Heart left ventricle (tissue), 16 donors: ENCODE measurements around the gene WFDC9. TPM values are rescaled to one million over a fixed set of nuclear protein-coding genes. Genes with fewer than 3 reads are reported as not detected.

Source experiments
- ATAC-seq, 4 donors: fragments of 200-7000 bp; cut with Tn5 transposase; one replicate each; pipeline ENCODE4 v1.9.1; 2020 to 2022; ENCODE audit warnings: moderate library complexity in 4 of 4, mild to moderate bottlenecking in 3 of 4, moderate number of reproducible peaks in 1 of 4
- DNase-seq, 5 donors: peaks; one replicate each; pipeline ENCODE4 v3.0.0-alpha.2; 2020
- H3K27ac ChIP-seq, 12 donors: fragments of 200-600 bp; sonication (generic) in 4 of 12; one replicate each; pipeline versions ENCODE4 v1.5.0 to v1.8.0; 2016 to 2022; ENCODE audit warnings: mild to moderate bottlenecking in 2 of 12
- H3K27me3 ChIP-seq, 9 donors: fragments of 200-600 bp; sonication (generic) in 2 of 9; one replicate each; pipeline versions ENCODE4 v1.5.1 to v1.8.0; 2016 to 2022; ENCODE audit warnings: mild to moderate bottlenecking in 3 of 9
- H3K36me3 ChIP-seq, 9 donors: fragments of 200-600 bp; sonication (generic) in 2 of 9; one replicate each; pipeline versions ENCODE4 v1.5.0 to v1.8.0; 2018 to 2022; ENCODE audit warnings: mild to moderate bottlenecking in 2 of 9
- H3K4me1 ChIP-seq, 12 donors: fragments of 200-600 bp; sonication (generic) in 4 of 12; one replicate each; pipeline versions ENCODE4 v1.5.0 to v1.8.0; 2016 to 2022; ENCODE audit warnings: mild to moderate bottlenecking in 3 of 12
- H3K4me3 ChIP-seq, 12 donors: fragments of 200-600 bp; sonication (generic) in 4 of 12; one replicate each; pipeline versions ENCODE4 v1.5.0 to v1.8.0; 2017 to 2022; ENCODE audit warnings: mild to moderate bottlenecking in 9 of 12, moderate library complexity in 4 of 12
- H3K9me3 ChIP-seq, 12 donors: fragments of 200-600 bp; sonication (generic) in 4 of 12; one replicate each; pipeline versions ENCODE4 v1.5.0 to v1.8.0; 2016 to 2022; ENCODE audit warnings: mild to moderate bottlenecking in 1 of 12
- POLR2A ChIP-seq, 2 donors: fragments of 450-650 bp; IDR thresholded peaks; one replicate each; pipeline ENCODE4 v1.6.1; 2017; ENCODE audit warnings: antibody characterized with exemption in 2 of 2, mild to moderate bottlenecking in 2 of 2, moderate library complexity in 2 of 2
- WGBS, 4 donors: extraction: QIAGEN DNeasy Blood & Tissue Kit in 2 of 4; methylation state at CpG; one replicate each; pipeline versions ENCODE4 v1.1.5 to v1.1.7; 2013 to 2018; 5-methylcytosine and 5-hydroxymethylcytosine counted together
- intact Hi-C, 10 donors: fragments of 100-400 bp; cut with DNase I; formaldehyde crosslinking; loops; one replicate each; pipeline versions ENCODE4 v1.11.1 to v1.14.2; 2022
- polyA plus RNA-seq, 2 donors: library from polyadenylated mRNA; stranded (reverse); fragments of 200-250 nt; gene quantifications; one replicate each; pipeline ENCODE4 v1.2.3, GENCODE V29; 2013
- total RNA-seq, 9 donors: library from RNA; depleted of rRNA in 2 of 9; stranded (reverse); fragments of >200 nt in 2 of 9; fragmentation: NEBNext Ultra II Directional in 3 of 9; extraction: Animal tissue kit (Norgen Biotek cat#: 25700) in 3 of 9; gene quantifications; one replicate each; pipeline versions ENCODE4 v1.1.0 to v1.2.4, GENCODE V29; 2016 to 2023
- TF ChIP-seq, protein P1 (sequence below), 12 donors: fragments of 200-600 bp; sonication (generic) in 4 of 12; IDR thresholded peaks; one replicate each; pipeline versions ENCODE4 v1.5.0 to v1.8.0; 2018 to 2022; ENCODE audit warnings: antibody characterized with exemption in 12 of 12, mild to moderate bottlenecking in 5 of 12
- donor health status: ischemic (EF 13 %, LVEDD 7.1; RV severe dilation, severe dysfunction).
- donor health status: healthy with polysubstance abuse.
- donor health status: DM: no; HTN: yes; CAD: no.
- donor health status: DM: no; HTN: no; CAD: no.
- donor health status: ischemic (EF 25% LVEDD 6.9; RV normal size, moderate dysfunction).
- donor health status: ischemic (EF 25% LVEDD 5.7; RV mildly dilated, moderate dysfunction).
- donor health status: healthy.
- donor health status: DM: yes; HTN: yes; CAD: no.
- donor health status: ischemic (EF 35%, LVEDD 5.7; RV mildly dilated, moderate dysfunction).
- donor health status: nonischemic (EF 11% LVEDD 7.7; RV severe dilation, severe dysfunction).
- donor health status: DM: yes; HTN: yes; CAD: no.
- donor health status: PGD.
- donor health status: ischemic (EF 29% LVEDD 5.4; RV normal size, mild dysfunction).
- donor health status: nonischemic (EF 23%, LVEDD 6.1; RV moderate dilation, normal function).

WFDC9 gene
- total and polyA plus RNA-seq, 11 donors, result not detected

GRCh38 chr20:45626540-45626939, 4.5 kb downstream of the WFDC9 start:
- intact Hi-C loops, result no loop called here
- DNase-seq (no peak), ATAC-seq (no peak)
- Histone ChIP-seq H3K36me3 (no peaks in the 10 kb centered on the region), H3K27ac (no peak overlapping the region), H3K4me1 (peaks cover 0 to 4% (median 0%) of the 10 kb centered on the region in 12 donors), H3K27me3 (peaks cover 0 to 12% (median 0%) of the 10 kb centered on the region in 9 donors), H3K9me3 (peaks cover 0 to 6% (median 0%) of the 10 kb centered on the region in 12 donors), H3K4me3 (no peak overlapping the region)
- TF ChIP-seq, protein P1, sequence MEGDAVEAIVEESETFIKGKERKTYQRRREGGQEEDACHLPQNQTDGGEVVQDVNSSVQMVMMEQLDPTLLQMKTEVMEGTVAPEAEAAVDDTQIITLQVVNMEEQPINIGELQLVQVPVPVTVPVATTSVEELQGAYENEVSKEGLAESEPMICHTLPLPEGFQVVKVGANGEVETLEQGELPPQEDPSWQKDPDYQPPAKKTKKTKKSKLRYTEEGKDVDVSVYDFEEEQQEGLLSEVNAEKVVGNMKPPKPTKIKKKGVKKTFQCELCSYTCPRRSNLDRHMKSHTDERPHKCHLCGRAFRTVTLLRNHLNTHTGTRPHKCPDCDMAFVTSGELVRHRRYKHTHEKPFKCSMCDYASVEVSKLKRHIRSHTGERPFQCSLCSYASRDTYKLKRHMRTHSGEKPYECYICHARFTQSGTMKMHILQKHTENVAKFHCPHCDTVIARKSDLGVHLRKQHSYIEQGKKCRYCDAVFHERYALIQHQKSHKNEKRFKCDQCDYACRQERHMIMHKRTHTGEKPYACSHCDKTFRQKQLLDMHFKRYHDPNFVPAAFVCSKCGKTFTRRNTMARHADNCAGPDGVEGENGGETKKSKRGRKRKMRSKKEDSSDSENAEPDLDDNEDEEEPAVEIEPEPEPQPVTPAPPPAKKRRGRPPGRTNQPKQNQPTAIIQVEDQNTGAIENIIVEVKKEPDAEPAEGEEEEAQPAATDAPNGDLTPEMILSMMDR (IDR thresholded peaks at IDR 0.05), result no peak
- 58 to 70% (median 69%) methylated on average over 2 of the region's 2 CpGs for WGBS, 4 donors

GRCh38 chr20:45621593-45621992, 9.5 kb downstream of the WFDC9 start:
- ATAC-seq, result no peak
- TF ChIP-seq POLR2A (IDR thresholded peaks at IDR 0.05), result no peak
- TF ChIP-seq, protein P1 (IDR thresholded peaks at IDR 0.05), result no peak
- no peaks in the 10 kb centered on the region for H3K27me3 ChIP-seq
- H3K4me3 ChIP-seq, result no peak overlapping the region
- 75 to 78% (median 77%) methylated on average over 2 of the region's 2 CpGs for WGBS, 4 donors
- no peak overlapping the region for H3K27ac ChIP-seq
- intact Hi-C loops, result no loop called here
- no peak for DNase-seq
- peaks cover 0 to 10% (median 0%) of the 10 kb centered on the region in 12 donors for H3K9me3 ChIP-seq
- H3K4me1 ChIP-seq, result no peaks in the 10 kb centered on the region
- H3K36me3 ChIP-seq, result no peaks in the 10 kb centered on the region

DNA sequence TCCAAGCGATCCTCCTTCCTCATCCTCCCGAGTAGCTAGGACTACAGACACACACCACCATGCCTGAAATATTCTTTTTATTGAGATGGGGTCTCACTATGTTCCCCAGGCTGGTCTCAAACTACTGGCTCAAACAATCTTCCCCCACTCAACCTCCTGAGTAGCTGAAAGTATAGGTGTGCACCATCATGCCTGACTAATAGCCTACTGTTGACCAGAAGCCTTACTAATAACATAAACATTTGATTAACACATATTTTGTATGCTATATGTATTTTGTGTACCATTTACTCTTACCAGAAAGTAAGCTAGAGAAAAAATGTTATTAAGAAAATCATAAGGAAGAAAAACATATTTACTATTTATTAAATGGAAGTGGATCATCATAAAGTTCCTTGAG, 13.5 kb downstream of the WFDC9 start:
- Histone ChIP-seq H3K36me3 (no peaks in the 10 kb centered on the region), H3K4me3 (no peak overlapping the region), H3K27me3 (peaks cover 0 to 3% (median 0%) of the 10 kb centered on the region in 9 donors), H3K9me3 (peaks cover 0 to 7% (median 0%) of the 10 kb centered on the region in 12 donors), H3K4me1 (no peaks in the 10 kb centered on the region), H3K27ac (no peak overlapping the region)
- DNase-seq (no peak), ATAC-seq (no peak)
- 87 to 91% (median 90%) methylated on average over 2 of the region's 2 CpGs for whole genome bisulfite sequencing, 4 donors
- intact Hi-C loops, result no loop called here
- no peak for TF ChIP-seq POLR2A (IDR thresholded peaks at IDR 0.05)
- TF ChIP-seq, protein P1 (IDR thresholded peaks at IDR 0.05), result no peak

- Histone ChIP-seq H3K27ac (no peak overlapping the region), H3K27me3 (peaks cover 0 to 8% (median 0%) of the 10 kb centered on the region in 9 donors), H3K9me3 (peaks cover 0 to 4% (median 0%) of the 10 kb centered on the region in 12 donors), H3K36me3 (no peaks in the 10 kb centered on the region), H3K4me1 (no peaks in the 10 kb centered on the region), H3K4me3 (no peak overlapping the region)
- TF ChIP-seq, protein P1 (IDR thresholded peaks at IDR 0.05), result no peak
- TF ChIP-seq POLR2A (IDR thresholded peaks at IDR 0.05), result no peak
- DNase-seq, result no peak
- intact Hi-C loops, result no loop called here
- ATAC-seq, result no peak
Measured at GRCh38 chr20:45612314-45612713, 18.8 kb downstream of the WFDC9 start.
